Measurements from ENCODE around the gene CAV2.

CAV2 gene

DNA sequence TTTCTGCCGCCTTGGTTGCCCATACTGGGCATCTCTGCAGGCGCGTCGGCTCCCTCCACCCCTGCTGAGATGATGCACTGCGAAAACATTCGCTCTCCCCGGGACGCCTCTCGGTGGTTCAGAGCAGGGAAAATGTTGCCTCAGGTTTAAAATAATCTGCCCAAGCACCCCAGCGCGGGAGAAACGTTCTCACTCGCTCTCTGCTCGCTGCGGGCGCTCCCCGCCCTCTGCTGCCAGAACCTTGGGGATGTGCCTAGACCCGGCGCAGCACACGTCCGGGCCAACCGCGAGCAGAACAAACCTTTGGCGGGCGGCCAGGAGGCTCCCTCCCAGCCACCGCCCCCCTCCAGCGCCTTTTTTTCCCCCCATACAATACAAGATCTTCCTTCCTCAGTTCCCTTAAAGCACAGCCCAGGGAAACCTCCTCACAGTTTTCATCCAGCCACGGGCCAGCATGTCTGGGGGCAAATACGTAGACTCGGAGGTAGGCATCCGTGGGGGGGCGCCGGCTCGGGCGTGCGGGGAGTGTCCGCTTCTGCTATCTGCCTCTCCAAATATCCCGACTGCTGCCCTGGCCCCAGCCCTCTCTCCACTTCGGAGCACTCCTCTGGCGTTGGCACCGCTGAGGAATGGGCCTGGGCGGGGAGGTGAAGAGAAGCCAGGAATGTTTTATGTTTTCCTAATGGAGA lies 25.2 kb downstream of the CAV2 start, which contains the start of gene CAV1:
TSS of gene CAV1 (plus strand) at position 428 of the 689 bp plus-strand sequence. CDS start at position 455, 27 bp downstream.
- DNase-seq (ENCODE audit: low read depth), result no peak

DNA sequence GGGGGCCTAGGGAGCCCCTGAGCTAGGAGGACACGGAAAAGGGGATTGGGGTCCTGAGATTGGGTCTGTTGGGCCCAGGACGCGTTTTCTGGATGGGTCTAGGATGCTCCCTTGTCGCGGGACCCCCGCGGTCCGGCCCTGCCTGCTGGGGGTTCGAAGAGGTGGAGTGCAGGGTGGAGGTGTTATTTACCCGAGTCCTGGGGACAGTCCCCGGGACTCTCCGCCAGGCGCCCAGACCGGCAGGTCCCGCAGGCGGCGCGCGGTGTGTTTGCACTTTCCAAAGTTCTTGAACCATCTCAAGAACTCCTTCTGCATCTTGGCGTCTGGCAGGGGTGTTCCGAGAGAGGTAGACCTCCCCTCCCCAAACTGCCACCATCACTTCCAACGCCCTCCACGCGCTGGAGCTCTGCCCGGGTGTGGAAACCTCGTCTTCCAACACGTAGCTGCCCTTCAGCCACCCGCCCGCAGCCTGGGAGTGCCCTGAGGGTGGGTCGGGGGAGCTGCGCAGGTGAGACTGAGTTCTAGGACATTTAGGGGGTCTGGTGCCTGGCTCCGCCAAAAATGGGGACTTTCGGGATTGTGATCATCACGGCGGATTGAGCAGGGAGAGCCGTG lies 25.9 kb downstream of the CAV2 start:
- DNase-seq (ENCODE audit: low read depth), result no peak

DNA sequence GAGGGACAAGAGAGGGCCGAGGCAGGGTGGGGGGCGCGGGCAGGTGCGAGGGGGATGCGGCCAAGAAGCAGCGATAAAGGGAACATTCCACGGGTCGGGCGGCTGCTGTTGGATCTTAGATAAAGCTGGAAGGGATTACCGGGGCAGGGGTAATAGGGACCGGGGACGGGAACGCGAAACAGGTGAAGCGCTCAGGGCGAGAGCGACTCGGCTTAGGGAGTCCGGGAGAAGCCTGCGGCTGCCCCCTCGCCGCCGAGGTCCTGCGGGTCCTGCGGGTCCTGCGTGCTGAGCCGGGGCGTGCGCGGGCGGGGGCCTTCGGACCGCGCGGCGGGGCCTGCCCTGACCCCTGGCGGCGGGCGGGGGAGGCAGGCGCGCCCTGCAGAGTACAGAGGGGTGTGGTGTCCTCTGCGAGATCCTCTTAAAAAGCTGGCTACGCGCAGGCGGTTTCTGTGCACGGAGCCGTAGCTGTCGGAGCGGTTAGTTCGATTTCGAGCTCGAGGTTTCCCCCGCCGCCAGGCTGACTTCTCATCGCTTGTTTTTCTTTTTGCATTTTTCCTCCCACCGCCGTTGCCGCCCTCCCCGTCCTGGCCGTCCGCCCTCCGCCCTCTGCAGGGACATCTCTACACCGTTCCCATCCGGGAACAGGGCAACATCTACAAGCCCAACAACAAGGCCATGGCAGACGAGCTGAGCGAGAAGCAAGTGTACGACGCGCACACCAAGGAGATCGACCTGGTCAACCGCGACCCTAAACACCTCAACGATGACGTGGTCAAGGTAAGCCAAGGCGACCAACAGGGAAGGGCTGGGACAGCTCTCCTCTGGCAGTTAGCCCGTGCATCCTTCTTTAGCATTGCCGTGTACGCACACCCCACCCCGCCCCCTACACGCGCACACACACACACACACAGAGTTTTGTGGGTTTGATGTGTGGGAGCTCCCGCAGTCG lies 26.6 kb downstream of the CAV2 start:
- DNase-seq (ENCODE audit: low read depth), result no peak

GRCh38 chr7:116526897-116527296 lies 27.4 kb downstream of the CAV2 start:
- no peak for DNase-seq (ENCODE audit: low read depth)

DNA sequence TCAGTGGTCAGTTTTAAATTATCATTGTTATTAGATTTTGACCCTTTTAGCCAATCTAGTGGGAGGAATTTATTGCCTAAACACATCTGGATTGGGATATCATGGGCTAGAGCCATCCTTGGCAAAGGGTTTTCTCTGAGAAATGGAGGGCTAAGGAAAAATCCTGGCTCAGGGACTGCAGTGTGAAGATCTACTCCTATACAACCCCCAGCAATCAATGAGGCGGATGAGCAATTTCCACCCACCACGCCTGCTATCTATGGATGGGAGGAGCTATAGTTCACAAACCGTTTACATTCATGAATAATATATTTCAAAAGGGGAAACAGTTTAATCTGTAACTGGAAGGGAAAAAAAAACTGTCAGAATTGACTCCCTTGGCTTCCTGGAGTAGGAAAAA lies 28.0 kb downstream of the CAV2 start:
- no peak for DNase-seq (ENCODE audit: low read depth)

DNA sequence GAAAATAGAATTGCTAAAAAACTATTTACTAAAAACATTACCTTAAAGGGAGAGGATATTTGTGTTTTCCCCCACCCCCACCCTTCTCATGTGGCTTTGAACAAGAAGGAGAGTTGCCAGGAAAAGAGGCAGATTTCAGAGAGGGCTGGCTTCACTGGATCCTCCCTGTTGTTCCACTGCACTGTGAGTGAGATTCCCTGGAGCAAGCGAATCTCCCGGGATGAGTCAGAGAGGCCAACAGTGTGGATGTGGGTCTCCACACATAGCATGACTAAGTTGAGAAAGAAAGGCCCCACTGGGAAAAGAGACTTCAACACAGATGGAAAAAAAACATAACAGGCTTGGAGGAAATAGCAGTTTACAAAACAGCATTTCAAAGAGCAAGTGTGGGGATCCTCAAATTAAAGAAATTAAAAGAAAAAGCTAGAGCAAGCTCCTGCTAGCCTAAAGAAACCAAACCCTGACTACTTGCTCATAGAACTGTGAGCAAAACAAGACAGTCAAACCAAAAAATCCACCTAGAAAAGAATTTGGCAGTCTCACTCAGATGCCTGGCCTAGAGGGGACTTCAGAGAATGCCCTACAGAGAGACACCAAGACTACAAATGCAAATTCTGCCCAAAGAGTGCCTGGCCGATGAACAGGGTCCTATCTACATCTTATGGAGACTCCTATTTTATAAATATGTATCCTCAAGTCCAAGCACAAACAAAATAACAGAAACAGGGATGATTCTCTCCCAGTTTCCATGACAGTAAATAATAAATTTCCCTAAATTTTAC lies 28.7 kb downstream of the CAV2 start:
- no peak for DNase-seq (ENCODE audit: low read depth)

- DNase-seq (ENCODE audit: low read depth), result no peak
These were observed 29.7 kb downstream of the CAV2 start for GRCh38 chr7:116529250-116529649.

DNA sequence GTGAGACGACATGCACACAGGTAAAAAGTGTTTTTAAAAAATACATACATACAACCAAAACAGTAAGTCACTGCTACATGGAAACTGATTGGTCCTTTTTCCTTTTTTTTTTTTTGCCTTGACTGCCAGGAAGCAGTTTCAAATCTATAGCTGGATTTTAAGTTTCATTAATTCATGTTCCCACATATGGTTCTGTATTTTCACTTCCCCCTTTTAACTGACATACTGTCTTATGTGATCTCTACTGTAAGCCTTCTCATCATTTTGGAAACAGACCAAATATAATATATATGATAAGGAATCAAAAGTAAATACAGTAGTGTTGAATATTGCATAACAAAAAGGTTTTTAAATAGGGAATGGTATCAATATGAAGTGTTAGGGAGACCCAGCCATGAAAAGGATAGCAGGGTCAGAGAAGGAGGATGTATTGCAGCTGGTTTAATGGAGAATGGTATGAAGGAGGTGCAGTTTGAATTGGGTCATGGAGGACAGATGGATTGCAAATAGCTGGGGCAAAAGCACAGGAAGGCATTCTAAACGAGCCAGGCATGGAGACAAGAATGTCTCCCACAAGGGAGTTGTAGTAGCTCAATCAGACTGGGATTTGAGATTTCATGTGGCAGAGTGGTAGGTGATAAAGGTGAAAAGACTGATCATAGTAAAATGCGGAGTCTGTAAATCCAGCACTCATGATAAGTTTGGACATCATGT lies 30.7 kb downstream of the CAV2 start:
- no peak for DNase-seq (ENCODE audit: low read depth)

GRCh38 chr7:116532102-116532688 lies 32.7 kb downstream of the CAV2 start:
- DNase-seq (ENCODE audit: low read depth), result no peak

GRCh38 chr7:116534790-116535189 lies 35.3 kb downstream of the CAV2 start:
- DNase-seq (ENCODE audit: low read depth), result no peak

DNA sequence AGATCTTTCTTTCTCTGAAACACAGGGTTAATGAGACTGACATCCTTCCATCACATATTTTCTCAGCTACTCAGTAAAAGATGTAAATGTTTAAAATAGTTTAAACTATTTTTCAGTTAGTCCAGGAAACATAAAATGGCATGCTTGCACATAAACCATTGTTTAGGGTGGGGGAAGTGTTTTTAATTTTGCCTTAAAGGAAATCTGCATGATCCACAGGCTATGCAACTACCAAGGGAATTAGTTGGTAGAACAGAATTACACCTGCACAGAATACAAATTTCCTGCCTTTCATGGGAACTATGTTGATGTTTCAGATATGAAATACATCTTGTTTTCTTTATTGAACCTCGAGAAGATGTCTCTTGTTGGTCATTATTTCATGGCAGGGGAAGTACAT lies 35.9 kb downstream of the CAV2 start:
- DNase-seq (ENCODE audit: low read depth), result no peak

DNA sequence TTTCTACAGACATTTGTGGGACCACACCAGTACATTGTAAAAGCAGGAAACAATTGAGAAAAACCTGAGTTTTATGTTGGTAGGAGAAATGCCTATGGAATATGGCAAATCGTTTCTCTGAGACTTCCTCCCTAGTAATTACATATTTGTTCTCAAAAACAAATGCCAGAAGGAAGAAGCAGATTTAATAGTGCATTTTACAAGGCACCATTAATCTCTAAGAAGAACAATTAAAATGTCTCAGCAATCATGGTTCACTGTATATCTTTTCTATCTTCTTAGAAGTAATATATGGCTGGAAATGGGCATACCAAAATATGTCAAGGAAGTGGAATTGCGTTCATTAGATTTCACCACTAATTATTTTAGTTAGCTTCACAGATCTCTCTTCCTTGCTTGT lies 38.6 kb downstream of the CAV2 start:
- no peak for DNase-seq (ENCODE audit: low read depth)

DNA sequence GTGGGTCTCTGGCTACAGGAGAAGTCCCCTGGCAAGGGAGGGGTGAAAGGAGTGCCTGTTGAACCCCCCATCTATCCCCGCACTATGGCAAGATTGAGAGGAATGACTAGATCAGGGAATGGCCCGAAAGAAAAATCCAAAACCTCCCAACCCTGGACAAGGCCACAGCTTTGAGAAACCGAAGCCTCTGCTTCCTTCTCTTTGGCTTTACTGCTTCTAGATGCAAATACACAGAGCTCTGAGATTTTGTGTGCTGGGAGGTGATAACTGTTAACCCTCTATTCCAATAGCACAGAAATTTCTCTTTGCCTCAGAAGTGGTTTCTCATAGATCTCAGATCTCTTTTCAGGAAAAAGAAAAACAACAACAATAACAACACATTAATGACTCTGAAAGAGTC lies 40.3 kb downstream of the CAV2 start:
- no peak for DNase-seq (ENCODE audit: low read depth)

- DNase-seq (ENCODE audit: low read depth), result no peak
These were observed 41.2 kb downstream of the CAV2 start for GRCh38 chr7:116540743-116541142.

- DNase-seq (ENCODE audit: low read depth), result no peak
These were observed 42.4 kb downstream of the CAV2 start for GRCh38 chr7:116541951-116542350.

- no peak for DNase-seq (ENCODE audit: low read depth)
These were observed 43.1 kb downstream of the CAV2 start for GRCh38 chr7:116542618-116543017.

DNA sequence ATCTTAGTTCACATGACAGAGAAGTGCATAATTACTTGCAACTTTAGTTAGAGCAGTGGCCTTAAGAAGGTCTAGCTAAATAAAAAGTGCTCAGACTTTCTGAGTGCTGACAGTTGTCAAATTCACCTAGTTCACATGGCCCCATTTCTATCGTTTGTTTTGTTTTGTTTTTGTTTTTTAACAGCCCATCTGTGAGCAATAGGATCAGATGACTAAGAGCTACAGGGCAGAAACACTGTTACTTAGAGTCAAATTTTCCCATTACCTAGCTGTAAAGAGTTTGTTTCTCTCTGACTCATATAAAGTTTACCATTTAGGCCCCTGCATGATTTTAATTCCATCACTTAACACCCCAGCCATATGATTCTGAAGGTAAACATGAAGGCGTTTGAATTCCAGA lies 44.1 kb downstream of the CAV2 start:
- no peak for DNase-seq (ENCODE audit: low read depth)

- no peak for DNase-seq (ENCODE audit: low read depth)
These were observed 44.9 kb downstream of the CAV2 start for GRCh38 chr7:116544487-116544886.

DNA sequence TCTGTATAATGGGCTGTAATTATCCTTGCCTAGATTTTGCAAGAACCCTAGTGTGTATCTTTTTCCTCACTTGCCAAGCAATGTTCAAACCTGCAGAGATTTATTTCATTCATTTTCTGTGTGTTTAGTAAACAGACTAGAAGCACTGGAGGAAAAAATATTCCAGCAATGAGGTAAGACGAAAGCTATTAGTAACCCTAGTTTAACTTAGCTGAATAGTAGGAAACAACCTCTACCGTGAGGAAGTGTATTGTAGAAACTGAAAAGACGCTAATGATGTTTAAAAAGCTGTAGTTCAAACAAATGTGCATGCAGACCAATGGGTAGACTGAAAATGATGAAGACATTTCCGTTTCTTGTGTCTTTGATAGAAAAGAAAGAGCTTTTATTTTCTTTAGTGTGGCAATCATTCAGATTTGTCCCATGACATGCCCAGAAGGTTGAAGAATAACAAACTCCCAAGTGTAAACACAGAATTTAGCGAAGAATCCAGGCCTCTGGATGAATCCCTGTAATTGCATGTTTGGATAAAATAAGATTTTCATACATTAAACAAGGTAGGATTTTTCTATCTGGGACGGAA lies 46.0 kb downstream of the CAV2 start:
- no peak for DNase-seq (ENCODE audit: low read depth)

GRCh38 chr7:116546054-116546453 lies 46.5 kb downstream of the CAV2 start:
- DNase-seq (ENCODE audit: low read depth), result no peak

DNA sequence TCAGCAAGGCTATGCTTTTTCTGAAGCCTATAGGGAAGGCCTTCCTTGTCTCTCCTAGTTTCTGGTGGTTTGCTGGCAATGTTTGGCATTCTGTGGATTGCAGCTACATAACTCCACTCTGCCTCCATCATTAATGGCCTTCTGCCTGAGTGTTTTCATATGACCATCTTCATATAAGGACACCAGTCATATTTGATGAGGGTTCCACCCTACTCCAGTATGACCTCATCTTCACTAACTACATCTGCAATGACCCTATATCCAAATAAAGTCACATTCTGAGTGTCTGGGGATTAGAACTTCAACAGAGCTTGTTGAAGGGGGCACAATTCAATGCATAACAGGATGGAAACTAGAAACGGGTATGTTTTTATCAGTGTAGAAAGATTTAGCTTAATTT lies 47.4 kb downstream of the CAV2 start:
- DNase-seq (ENCODE audit: low read depth), result no peak

Data from stimulated activated CD8-positive, alpha-beta memory T cell treated with anti-CD3 and anti-CD28 coated beads, Interleukin-15, amount 100 ng/mL, for 24 hours (primary cell).